Immature natural killer cell (primary cell): Measurements from ENCODE around the gene MAML3. TPM values are rescaled to one million over a fixed set of nuclear protein-coding genes. Genes with fewer than 3 reads are reported as not detected.

ENCODE experiments used
- DNase-seq, 3 donors: peaks; one replicate each; pipeline ENCODE4 v3.0.0; 2022; ENCODE audit warnings: mixed read lengths in 1 of 3
- H3K27ac Mint-ChIP-seq, 6 donors: one replicate each; pipeline ENCODE4 v1.8.0; 2020; ENCODE audit warnings: mixed read lengths in 6 of 6, mild to moderate bottlenecking in 5 of 6, inconsistent platforms in 4 of 6, moderate library complexity in 3 of 6
- H3K27me3 Mint-ChIP-seq, 3 donors: one replicate each; pipeline ENCODE4 v1.8.0; 2020 to 2021; ENCODE audit warnings: low read depth in 3 of 3, mild to moderate bottlenecking in 3 of 3, mixed read lengths in 3 of 3, moderate library complexity in 3 of 3, inconsistent platforms in 1 of 3
- H3K36me3 Mint-ChIP-seq, 3 donors: one replicate each; pipeline ENCODE4 v1.8.0; 2020; ENCODE audit warnings: mixed read lengths in 3 of 3, inconsistent platforms in 2 of 3, mild to moderate bottlenecking in 2 of 3
- H3K4me1 Mint-ChIP-seq, 2 donors: one replicate each; pipeline ENCODE4 v1.8.0; 2020; ENCODE audit warnings: inconsistent platforms in 2 of 2, mild to moderate bottlenecking in 2 of 2, mixed read lengths in 2 of 2, moderate library complexity in 1 of 2
- H3K4me3 Mint-ChIP-seq, 5 donors: one replicate each; pipeline ENCODE4 v1.8.0; 2020; ENCODE audit warnings: mild to moderate bottlenecking in 5 of 5, mixed read lengths in 5 of 5, inconsistent platforms in 3 of 5, moderate library complexity in 3 of 5
- H3K9me3 Mint-ChIP-seq, 6 donors: one replicate each; pipeline ENCODE4 v1.8.0; 2020; ENCODE audit warnings: mild to moderate bottlenecking in 6 of 6, mixed read lengths in 6 of 6, inconsistent platforms in 4 of 6, moderate library complexity in 3 of 6
- polyA plus RNA-seq, 3 donors: library from polyadenylated mRNA; unstranded; fragments of 300-500 nt; fragmentation: Illumina TruSeq; gene quantifications; one replicate each; pipeline ENCODE4 v1.2.3, GENCODE V29; 2021

The MAML3 gene
- polyA plus RNA-seq, 3 donors from 2014 or later: 0.41 to 1.2 TPM; not detected in 1

DNA sequence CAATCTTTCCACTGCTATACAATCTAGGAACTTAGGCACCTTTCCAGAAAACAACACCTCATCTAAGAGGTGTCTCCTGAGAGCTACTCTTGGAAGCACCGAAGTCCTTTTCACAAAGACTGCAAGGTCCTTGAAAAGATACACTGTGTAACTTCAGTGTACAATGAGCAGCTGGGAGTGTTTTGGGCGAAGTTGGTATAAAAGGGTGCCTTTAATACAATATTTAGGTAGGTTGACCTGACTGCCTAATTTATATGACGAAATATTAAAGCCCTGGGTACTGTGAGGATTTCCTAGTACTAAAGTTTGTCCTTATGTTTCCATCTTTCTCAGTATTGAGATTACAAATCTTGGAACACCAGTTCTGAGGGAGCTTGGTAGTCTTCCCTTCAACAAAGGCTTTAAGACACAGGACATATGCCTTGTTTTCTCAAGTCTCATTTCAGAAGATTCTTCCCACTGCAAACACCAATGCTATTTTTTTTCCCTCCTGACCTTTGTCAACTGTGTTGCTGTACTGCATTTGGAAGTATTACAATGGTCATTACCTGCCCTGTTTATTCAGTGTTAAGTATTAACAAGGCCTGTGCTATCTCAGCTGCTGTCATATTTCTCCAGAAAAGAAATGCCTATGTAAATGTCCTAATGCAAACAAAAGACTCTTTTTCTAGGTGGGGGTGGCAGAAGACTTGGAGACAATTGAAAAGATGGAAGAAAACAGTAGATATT is 134.2 kb downstream of the MAML3 start:
- H3K36me3 Mint-ChIP-seq: no peaks in the 10 kb centered on the region
- no peaks in the 10 kb centered on the region for H3K4me1 Mint-ChIP-seq
- H3K27me3 Mint-ChIP-seq: peaks cover 0 to 5% (median 0%) of the 10 kb centered on the region in 3 donors
- H3K4me3 Mint-ChIP-seq: no peak overlapping the region
- DNase-seq: no peak
- H3K9me3 Mint-ChIP-seq: no peaks in the 10 kb centered on the region
- no peak overlapping the region for H3K27ac Mint-ChIP-seq

DNA sequence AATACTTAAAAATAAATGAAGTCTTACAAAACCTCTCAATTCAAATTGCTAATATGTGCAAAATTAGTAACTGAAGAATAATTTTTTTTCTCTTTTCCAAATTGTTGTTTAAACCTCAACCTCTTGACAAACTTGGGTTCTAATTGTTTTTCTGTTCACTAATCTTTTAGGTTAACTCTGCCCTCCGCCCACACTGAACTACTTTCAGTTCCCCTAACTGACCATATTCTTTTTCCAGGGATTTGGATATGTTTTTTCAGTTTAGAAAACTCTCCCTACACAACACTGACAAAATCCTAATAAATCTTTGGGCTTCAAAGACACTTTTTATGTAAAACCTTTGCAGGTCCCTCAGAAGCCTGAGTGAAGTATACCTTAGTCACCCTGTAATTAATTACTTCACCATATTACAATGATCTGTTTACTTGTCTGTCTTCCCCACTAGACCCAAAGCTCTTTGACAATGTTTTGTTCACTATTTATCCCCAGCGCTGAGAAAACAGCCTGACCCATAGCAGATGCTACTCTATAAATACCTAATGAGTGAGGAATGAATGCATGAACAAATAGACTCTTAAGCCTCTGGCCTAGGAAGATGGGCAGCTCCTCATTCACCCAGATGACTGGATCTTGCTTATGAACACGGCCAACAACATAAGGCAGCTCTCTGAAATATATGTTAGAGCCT is 134.9 kb downstream of the MAML3 start:
- no peaks in the 10 kb centered on the region for H3K36me3 Mint-ChIP-seq
- peaks cover 2 to 7% (median 3%) of the 10 kb centered on the region in 3 donors for H3K27me3 Mint-ChIP-seq
- no peak for DNase-seq
- no peaks in the 10 kb centered on the region for H3K9me3 Mint-ChIP-seq
- no peak overlapping the region for H3K4me3 Mint-ChIP-seq
- H3K27ac Mint-ChIP-seq: no peak overlapping the region
- H3K4me1 Mint-ChIP-seq: no peaks in the 10 kb centered on the region

DNA sequence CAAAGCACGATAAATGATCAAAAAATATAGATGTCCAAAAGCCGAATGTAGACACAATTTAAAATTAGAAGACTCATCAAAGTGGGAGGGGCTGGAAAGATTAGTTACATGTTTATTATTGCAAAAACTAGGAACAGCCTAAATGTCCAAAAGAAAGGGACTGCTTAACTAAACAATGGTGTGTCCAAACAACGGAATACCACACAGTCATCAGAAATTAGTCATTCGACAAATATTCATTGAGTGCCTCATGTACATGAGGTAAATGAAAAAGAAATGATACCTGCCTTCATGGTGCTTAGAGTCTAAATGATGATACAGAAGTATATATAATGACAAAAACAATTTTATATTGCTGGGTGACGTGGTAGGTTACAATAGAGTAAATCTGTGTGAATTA is 139.7 kb downstream of the MAML3 start:
- H3K36me3 Mint-ChIP-seq: no peaks in the 10 kb centered on the region
- H3K9me3 Mint-ChIP-seq: no peaks in the 10 kb centered on the region
- DNase-seq: no peak
- H3K4me1 Mint-ChIP-seq: peaks cover 8 to 11% of the 10 kb centered on the region in 2 donors
- no peak overlapping the region for H3K4me3 Mint-ChIP-seq
- peaks cover 4 to 8% (median 5%) of the 10 kb centered on the region in 3 donors for H3K27me3 Mint-ChIP-seq
- no peak overlapping the region for H3K27ac Mint-ChIP-seq

GRCh38 chr4:140012688-140013486 is 141.1 kb downstream of the MAML3 start:
- Mint-ChIP-seq H3K4me3 (no peak overlapping the region), H3K9me3 (no peaks in the 10 kb centered on the region), H3K4me1 (peaks cover 8 to 11% of the 10 kb centered on the region in 2 donors), H3K36me3 (no peaks in the 10 kb centered on the region), H3K27ac (no peak overlapping the region), H3K27me3 (peaks cover 4 to 8% (median 5%) of the 10 kb centered on the region in 3 donors)
- peak; percentile 47 to 56 (median 50) for DNase-seq

- Mint-ChIP-seq H3K27ac (no peak overlapping the region), H3K9me3 (no peaks in the 10 kb centered on the region), H3K4me1 (no peaks in the 10 kb centered on the region), H3K36me3 (no peaks in the 10 kb centered on the region), H3K4me3 (no peak overlapping the region), H3K27me3 (peaks cover 0 to 7% (median 2%) of the 10 kb centered on the region in 3 donors)
- no peak for DNase-seq
Observed at GRCh38 chr4:140005699-140006098, 148.3 kb downstream of the MAML3 start.

GRCh38 chr4:140004922-140005627 is 148.9 kb downstream of the MAML3 start:
- no peak for DNase-seq
- Mint-ChIP-seq H3K27ac (no peak overlapping the region), H3K36me3 (no peaks in the 10 kb centered on the region), H3K27me3 (peaks cover 0 to 7% (median 2%) of the 10 kb centered on the region in 3 donors), H3K4me1 (no peaks in the 10 kb centered on the region), H3K9me3 (no peaks in the 10 kb centered on the region), H3K4me3 (no peak overlapping the region)

GRCh38 chr4:140004549-140004895 is 149.5 kb downstream of the MAML3 start:
- H3K36me3 Mint-ChIP-seq: no peaks in the 10 kb centered on the region
- H3K27ac Mint-ChIP-seq: no peak overlapping the region
- no peak for DNase-seq
- H3K27me3 Mint-ChIP-seq: peaks cover 0 to 7% (median 2%) of the 10 kb centered on the region in 3 donors
- no peak overlapping the region for H3K4me3 Mint-ChIP-seq
- no peaks in the 10 kb centered on the region for H3K9me3 Mint-ChIP-seq
- H3K4me1 Mint-ChIP-seq: no peaks in the 10 kb centered on the region

DNA sequence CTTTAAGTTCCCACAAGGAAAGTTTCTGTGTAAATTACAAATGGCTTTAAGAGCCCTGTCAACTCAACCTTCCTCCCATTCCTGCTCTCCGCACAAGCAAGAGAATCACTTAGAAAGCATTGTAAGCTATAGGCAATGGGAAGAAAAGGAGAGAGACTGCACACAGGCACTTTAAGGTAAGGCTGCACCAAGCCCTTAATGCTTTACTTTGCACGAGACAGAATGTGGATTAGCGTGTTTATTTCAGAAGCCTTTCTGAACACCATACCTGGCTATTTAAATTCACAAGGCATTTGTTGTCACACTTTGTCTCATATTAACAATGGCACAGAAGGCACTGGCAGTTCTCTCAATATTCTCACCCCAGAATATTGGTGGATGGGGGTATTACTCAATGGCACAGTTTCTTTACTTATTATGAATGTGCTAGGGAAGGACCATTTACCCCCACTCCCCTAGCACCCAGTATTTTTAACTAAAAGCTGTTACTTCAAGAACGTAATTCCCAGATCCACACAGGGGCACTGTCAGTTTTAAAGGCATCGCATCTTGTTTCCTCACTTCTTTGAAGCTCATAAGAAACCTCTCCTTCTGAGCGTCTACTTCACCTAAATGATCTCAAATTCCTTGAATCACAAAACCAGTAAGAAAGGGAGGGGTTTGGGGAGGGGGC is 150.0 kb downstream of the MAML3 start:
- no peak for DNase-seq
- peaks cover 0 to 7% (median 0%) of the 10 kb centered on the region in 3 donors for H3K27me3 Mint-ChIP-seq

GRCh38 chr4:140000232-140000631 is 153.8 kb downstream of the MAML3 start:
- H3K27ac Mint-ChIP-seq: no peak overlapping the region
- no peaks in the 10 kb centered on the region for H3K36me3 Mint-ChIP-seq
- no peaks in the 10 kb centered on the region for H3K9me3 Mint-ChIP-seq
- H3K27me3 Mint-ChIP-seq: peaks cover 0 to 7% (median 3%) of the 10 kb centered on the region in 3 donors
- DNase-seq: no peak
- H3K4me1 Mint-ChIP-seq: no peaks in the 10 kb centered on the region
- no peak overlapping the region for H3K4me3 Mint-ChIP-seq

More for the DNA sequence above, 150.0 kb downstream of the MAML3 start:
- Mint-ChIP-seq H3K27ac (no peak overlapping the region), H3K4me1 (no peaks in the 10 kb centered on the region), H3K36me3 (no peaks in the 10 kb centered on the region), H3K9me3 (no peaks in the 10 kb centered on the region), H3K4me3 (no peak overlapping the region)

- peaks cover 0 to 2% (median 2%) of the 10 kb centered on the region in 3 donors for H3K27me3 Mint-ChIP-seq
- no peaks in the 10 kb centered on the region for H3K36me3 Mint-ChIP-seq
- H3K4me3 Mint-ChIP-seq: no peak overlapping the region
- H3K9me3 Mint-ChIP-seq: no peaks in the 10 kb centered on the region
- H3K4me1 Mint-ChIP-seq: peaks cover 1 to 17% of the 10 kb centered on the region in 2 donors
- no peak overlapping the region for H3K27ac Mint-ChIP-seq
- DNase-seq: no peak
Observed at GRCh38 chr4:139988863-139989765, 164.9 kb downstream of the MAML3 start.

- Mint-ChIP-seq H3K4me3 (no peak overlapping the region), H3K9me3 (no peaks in the 10 kb centered on the region), H3K36me3 (peaks cover 0 to 4% (median 0%) of the 10 kb centered on the region in 3 donors), H3K27ac (no peak overlapping the region), H3K4me1 (peaks cover 1 to 17% of the 10 kb centered on the region in 2 donors), H3K27me3 (peaks cover 0 to 2% (median 2%) of the 10 kb centered on the region in 3 donors)
- no peak for DNase-seq
Observed at GRCh38 chr4:139987502-139987850, 166.5 kb downstream of the MAML3 start.

GRCh38 chr4:139986689-139987501 is 167.1 kb downstream of the MAML3 start:
- Mint-ChIP-seq H3K4me1 (peaks cover 1 to 17% of the 10 kb centered on the region in 2 donors), H3K27me3 (peaks cover 0 to 2% (median 2%) of the 10 kb centered on the region in 3 donors), H3K9me3 (no peaks in the 10 kb centered on the region), H3K4me3 (no peak overlapping the region), H3K27ac (no peak overlapping the region), H3K36me3 (peaks cover 0 to 4% (median 0%) of the 10 kb centered on the region in 3 donors)
- no peak for DNase-seq
